HG03175 (cell line): ENCODE measurements around the gene ERAL1.
A peak's percentile ranks its signal among the peaks of the same experiment; 100 is the strongest.
"Not testable (repeated sequence)": the region's sequence is repeated elsewhere in the genome, so short reads cannot be mapped to it uniquely, and the experiment has no call there.

Experiments
- ATAC-seq: cut with Tn5 transposase; IDR thresholded peaks from one replicate; pipeline ENCODE4 v1.9.1; 2021; ENCODE audit warnings: mild to moderate bottlenecking, moderate library complexity; ENCODE audit not compliant: unreplicated experiment

Gene ERAL1

GRCh38 chr17:28854457-28855335, at the start of gene ERAL1:
Gene ERAL1, plus strand, starts transcription at chr17:28855016. Its CDS starts 19 bp downstream, at chr17:28855035.
- ATAC-seq: peak; percentile 95

- ATAC-seq: no peak
These were observed 46.7 kb upstream of the ERAL1 start for GRCh38 chr17:28807925-28808634.

- no peak for ATAC-seq
These were observed 44.4 kb upstream of the ERAL1 start for GRCh38 chr17:28810437-28810836.

- ATAC-seq: no peak
These were observed 43.1 kb upstream of the ERAL1 start for GRCh38 chr17:28811651-28812090.

GRCh38 chr17:28812091-28812747, 42.6 kb upstream of the ERAL1 start:
- ATAC-seq: peak; percentile 99

- peak; percentile 27 for ATAC-seq
These were observed 42.0 kb upstream of the ERAL1 start for GRCh38 chr17:28812748-28813377.

GRCh38 chr17:28816540-28816939, 38.3 kb upstream of the ERAL1 start:
- ATAC-seq: no peak

- ATAC-seq: no peak
These were observed 36.0 kb upstream of the ERAL1 start for GRCh38 chr17:28818819-28819221.

- ATAC-seq: no peak
These were observed 35.2 kb upstream of the ERAL1 start for GRCh38 chr17:28819582-28819981.

- no peak for ATAC-seq
These were observed 27.1 kb upstream of the ERAL1 start for GRCh38 chr17:28827672-28828071.

- no peak for ATAC-seq
These were observed 26.3 kb upstream of the ERAL1 start for GRCh38 chr17:28828294-28829040.

GRCh38 chr17:28834420-28834819, 20.4 kb upstream of the ERAL1 start:
- ATAC-seq: no peak

- not testable (repeated sequence) for ATAC-seq
These were observed 18.3 kb upstream of the ERAL1 start for GRCh38 chr17:28836541-28836940.

GRCh38 chr17:28839221-28839620, 15.6 kb upstream of the ERAL1 start:
- no peak for ATAC-seq

GRCh38 chr17:28841901-28842281, 12.9 kb upstream of the ERAL1 start:
- no peak for ATAC-seq

GRCh38 chr17:28842282-28843012, 12.4 kb upstream of the ERAL1 start, which contains the start of gene FAM222B:
Gene FAM222B, minus strand, starts transcription at chr17:28842790. Its CDS starts 76,123 bp downstream, at chr17:28766667.
- ATAC-seq: peak; percentile 91

GRCh38 chr17:28843816-28844148, 11.0 kb upstream of the ERAL1 start:
- ATAC-seq: no peak

- no peak for ATAC-seq
These were observed 8.6 kb upstream of the ERAL1 start for GRCh38 chr17:28846231-28846630.

- ATAC-seq: not testable (repeated sequence)
These were observed 8.1 kb upstream of the ERAL1 start for GRCh38 chr17:28846699-28847098.

GRCh38 chr17:28848667-28849066, 6.1 kb upstream of the ERAL1 start:
- not testable (repeated sequence) for ATAC-seq
